CD4-positive, alpha-beta T cell (primary cell): ENCODE measurements around the gene LAMA3. TPM values are rescaled to one million over a fixed set of nuclear protein-coding genes. Genes with fewer than 3 reads are reported as not detected.

Experiments used
- ATAC-seq: fragments of 200-7000 bp; cut with Tn5 transposase; one replicate; pipeline ENCODE4 v1.10.0; 2022; ENCODE audit warnings: mild to moderate bottlenecking; ENCODE audit not compliant: poor library complexity
- CTCF ChIA-PET: fragments of 350-600 bp; sonication (Branson Sonifier 250); formaldehyde crosslinking; loops from one replicate; lab custom pipeline; 2021; ENCODE audit warnings: antibody characterized with exemption, inconsistent platforms; lab: Charles Lee
- POLR2A ChIA-PET: fragments of 350-600 bp; sonication (Branson Sonifier 250); formaldehyde crosslinking; loops from one replicate; lab custom pipeline; 2021; ENCODE audit warnings: antibody characterized with exemption, inconsistent platforms; lab: Charles Lee
- DNase-seq, 14 experiments: peaks; one replicate each; pipeline ENCODE4 v3.0.0-alpha.2; 2013 to 2020; ENCODE audit warnings: mixed read lengths in 2 of 14
- H3K27ac ChIP-seq, 2 donors: one replicate each; pipeline versions ENCODE4 v1.5.1 to v1.7.0; 2013; ENCODE audit warnings: low read length in 2 of 2, low read depth in 1 of 2, mild to moderate bottlenecking in 1 of 2
- H3K27me3 ChIP-seq, 2 experiments: 1 replicate in 1 of 2; 2 replicates in 1 of 2; pipeline versions ENCODE4 v1.6.1 to v1.7.0; 2013; ENCODE audit warnings: low read length in 2 of 2, control low read depth in 1 of 2, mild to moderate bottlenecking in 1 of 2, moderate library complexity in 1 of 2; ENCODE audit not compliant: insufficient read depth in 2 of 2, control insufficient read depth in 1 of 2
- H3K36me3 ChIP-seq: one replicate; pipeline ENCODE4 v1.6.1; 2013; ENCODE audit warnings: low read length, control low read depth; ENCODE audit not compliant: insufficient read depth
- H3K4me1 ChIP-seq: one replicate; pipeline ENCODE4 v1.6.1; 2013; ENCODE audit warnings: low read length, control low read depth; ENCODE audit not compliant: insufficient read depth
- H3K4me3 ChIP-seq: one replicate; pipeline ENCODE4 v1.5.1; 2013; ENCODE audit warnings: mild to moderate bottlenecking, low read length, moderate library complexity
- H3K9me3 ChIP-seq, 2 experiments: 1 replicate in 1 of 2; 2 replicates in 1 of 2; pipeline versions ENCODE4 v1.6.1 to v1.7.0; 2013; ENCODE audit warnings: low read length in 2 of 2, mild to moderate bottlenecking in 2 of 2, control low read depth in 1 of 2, moderate library complexity in 1 of 2; ENCODE audit not compliant: control insufficient read depth in 1 of 2, insufficient read depth in 1 of 2
- H3K27ac Mint-ChIP-seq: one replicate; pipeline ENCODE4 v1.8.0; 2020; ENCODE audit warnings: mixed read lengths
- H3K27me3 Mint-ChIP-seq: one replicate; pipeline ENCODE4 v1.8.0; 2021; ENCODE audit warnings: mixed read lengths
- H3K36me3 Mint-ChIP-seq: one replicate; pipeline ENCODE4 v1.8.0; 2021; ENCODE audit warnings: low read depth, mixed read lengths
- H3K4me1 Mint-ChIP-seq: one replicate; pipeline ENCODE4 v1.8.0; 2021; ENCODE audit warnings: low read depth, mixed read lengths
- H3K4me3 Mint-ChIP-seq: one replicate; pipeline ENCODE4 v1.8.0; 2020; ENCODE audit warnings: mild to moderate bottlenecking, mixed read lengths
- H3K9me3 Mint-ChIP-seq: one replicate; pipeline ENCODE4 v1.8.0; 2020; ENCODE audit warnings: mixed read lengths
- intact Hi-C, 2 experiments: fragments of 100-400 bp; cut with DNase I in 1 of 2; cut with micrococcal nuclease in 1 of 2; formaldehyde crosslinking; loops; one replicate each; pipeline versions ENCODE4 v1.15.1 to v1.9.0; 2023 to 2025; cut with DNase I, micrococcal nuclease
- total RNA-seq, 174 experiments: library from RNA in 2 of 174; stranded (reverse) in 2 of 174; gene quantifications; one replicate each; pipeline ENCODE4 v1.2.3 and lab custom pipeline; 2021 to 2026
- TF ChIP-seq, protein P1 (sequence below): fragments of 200-600 bp; IDR thresholded peaks from one replicate; pipeline ENCODE4 v1.8.0; 2022; ENCODE audit warnings: antibody characterized with exemption, mild to moderate bottlenecking

Gene LAMA3
- total RNA-seq, 2 experiments from 2014 or later, result 0.19 TPM; not detected in 1

DNA sequence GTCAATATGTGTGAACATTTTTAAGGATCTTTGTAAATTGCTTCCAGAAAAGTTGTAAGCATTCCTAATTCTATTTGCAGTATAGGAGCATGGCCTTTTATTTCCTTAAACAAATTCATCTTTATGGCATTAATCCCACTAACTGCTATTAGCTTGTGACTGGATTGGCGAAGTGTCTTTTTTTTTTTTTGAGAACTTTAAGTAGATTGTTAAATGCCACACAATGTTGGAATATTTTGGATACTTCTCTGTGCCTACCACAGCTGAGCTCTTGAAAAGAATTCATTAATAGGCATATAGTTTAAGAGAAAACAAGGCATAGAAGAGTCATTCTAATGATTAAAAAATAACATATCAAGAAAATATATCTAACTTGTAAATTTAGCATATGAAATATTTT is 129.7 kb downstream of the LAMA3 start:
- ATAC-seq (no peak), DNase-seq (no peak)
- Histone ChIP-seq H3K36me3 (no peaks in the 10 kb centered on the region), H3K4me3 (no peak overlapping the region), H3K27me3 (no peaks in the 10 kb centered on the region), H3K27ac (no peak overlapping the region), H3K4me1 (no peaks in the 10 kb centered on the region), H3K9me3 (no peaks in the 10 kb centered on the region)
- Mint-ChIP-seq H3K4me1 (no peaks in the 10 kb centered on the region), H3K4me3 (no peak overlapping the region), H3K27ac (no peak overlapping the region), H3K27me3 (no peaks in the 10 kb centered on the region), H3K36me3 (no peaks in the 10 kb centered on the region), H3K9me3 (no peaks in the 10 kb centered on the region)
- intact Hi-C loops, result no loop called here
- ChIA-PET POLR2A (no interaction called here), CTCF (no interaction called here)
- TF ChIP-seq, protein P1, sequence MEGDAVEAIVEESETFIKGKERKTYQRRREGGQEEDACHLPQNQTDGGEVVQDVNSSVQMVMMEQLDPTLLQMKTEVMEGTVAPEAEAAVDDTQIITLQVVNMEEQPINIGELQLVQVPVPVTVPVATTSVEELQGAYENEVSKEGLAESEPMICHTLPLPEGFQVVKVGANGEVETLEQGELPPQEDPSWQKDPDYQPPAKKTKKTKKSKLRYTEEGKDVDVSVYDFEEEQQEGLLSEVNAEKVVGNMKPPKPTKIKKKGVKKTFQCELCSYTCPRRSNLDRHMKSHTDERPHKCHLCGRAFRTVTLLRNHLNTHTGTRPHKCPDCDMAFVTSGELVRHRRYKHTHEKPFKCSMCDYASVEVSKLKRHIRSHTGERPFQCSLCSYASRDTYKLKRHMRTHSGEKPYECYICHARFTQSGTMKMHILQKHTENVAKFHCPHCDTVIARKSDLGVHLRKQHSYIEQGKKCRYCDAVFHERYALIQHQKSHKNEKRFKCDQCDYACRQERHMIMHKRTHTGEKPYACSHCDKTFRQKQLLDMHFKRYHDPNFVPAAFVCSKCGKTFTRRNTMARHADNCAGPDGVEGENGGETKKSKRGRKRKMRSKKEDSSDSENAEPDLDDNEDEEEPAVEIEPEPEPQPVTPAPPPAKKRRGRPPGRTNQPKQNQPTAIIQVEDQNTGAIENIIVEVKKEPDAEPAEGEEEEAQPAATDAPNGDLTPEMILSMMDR, result no peak

DNA sequence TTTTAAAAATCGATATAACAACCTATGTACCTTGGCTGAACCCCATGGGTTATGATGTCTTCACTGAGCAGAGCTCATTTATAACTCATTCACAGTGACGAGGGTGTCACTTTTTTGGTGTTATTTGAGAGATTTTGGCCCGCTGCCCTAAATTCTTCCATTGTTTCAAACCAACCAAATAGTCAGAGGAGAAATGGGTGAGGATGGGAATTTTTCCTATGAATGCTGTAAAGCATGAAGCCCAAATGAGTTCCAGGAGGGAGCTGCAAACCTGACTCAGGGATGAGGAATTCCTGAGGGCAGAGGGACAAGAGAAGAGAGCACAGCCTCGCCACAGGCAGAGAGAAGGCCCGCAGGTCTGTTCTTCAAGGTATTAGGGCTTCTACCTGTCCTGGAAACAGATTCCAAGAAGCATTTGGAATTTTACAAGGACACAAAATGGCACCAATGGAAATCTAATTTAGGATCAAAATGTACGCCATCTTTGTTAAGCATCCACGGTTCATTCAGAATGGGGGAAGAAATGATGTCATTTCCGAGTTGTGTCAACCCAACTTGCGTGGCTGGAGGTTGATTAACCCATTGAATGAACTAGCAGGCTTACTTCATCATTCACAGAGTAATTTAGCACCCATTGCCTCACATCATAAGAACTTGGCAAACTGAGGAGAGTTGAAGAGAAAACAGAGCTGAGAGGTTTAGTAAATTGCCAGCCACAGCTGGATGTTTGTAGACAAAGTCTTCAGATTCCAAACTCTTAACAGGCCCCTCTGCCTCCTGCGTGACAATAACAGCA is 133.5 kb downstream of the LAMA3 start:
- Mint-ChIP-seq H3K9me3 (no peaks in the 10 kb centered on the region), H3K4me3 (no peak overlapping the region), H3K36me3 (no peaks in the 10 kb centered on the region), H3K27me3 (no peaks in the 10 kb centered on the region), H3K4me1 (peaks cover 19% of the 10 kb centered on the region), H3K27ac (no peak overlapping the region)
- H3K27me3 ChIP-seq, result no peaks in the 10 kb centered on the region
- no peaks in the 10 kb centered on the region for H3K36me3 ChIP-seq
- ChIA-PET CTCF (no interaction called here), POLR2A (no interaction called here)
- H3K27ac ChIP-seq, result no peak overlapping the region
- H3K4me1 ChIP-seq, result peaks cover 11% of the 10 kb centered on the region
- ATAC-seq (no peak), DNase-seq (no peak)
- H3K4me3 ChIP-seq, result no peak overlapping the region
- TF ChIP-seq, protein P1, result no peak
- intact Hi-C loops, result loop anchor here in 1 of 2 experiments (5.0 kb wide), 2 partner anchors 180 to 295 kb away; no protein-coding TSS in a partner anchor
- no peaks in the 10 kb centered on the region for H3K9me3 ChIP-seq

DNA sequence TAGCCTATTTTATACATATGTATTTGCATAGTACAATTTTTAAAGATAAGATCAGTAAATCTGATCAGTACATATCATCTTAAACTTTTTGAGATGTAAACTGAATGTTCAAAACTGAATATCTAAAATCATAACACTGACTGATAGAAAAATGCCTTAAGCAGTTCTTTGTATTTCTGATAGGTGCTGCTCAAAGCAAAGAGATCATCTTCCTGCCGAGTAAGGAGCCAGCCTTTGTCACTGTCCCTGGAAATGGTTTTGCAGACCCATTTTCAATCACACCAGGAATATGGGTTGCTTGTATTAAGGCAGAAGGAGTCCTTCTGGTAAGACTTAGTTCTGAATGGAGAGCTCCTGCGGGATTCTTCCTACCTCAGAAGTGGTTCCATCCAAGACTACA is 135.0 kb downstream of the LAMA3 start:
- ChIA-PET POLR2A (no interaction called here), CTCF (interaction anchor here (1.5 to 1.6 kb wide), 2 partner anchors 94 to 295 kb away, joined by 4 to 7 read pairs; no protein-coding TSS in a partner anchor)
- ATAC-seq (no peak), DNase-seq (peak in 3 of 14 experiments; percentile 22 to 37 (median 31))
- Mint-ChIP-seq H3K36me3 (no peaks in the 10 kb centered on the region), H3K4me3 (no peak overlapping the region), H3K4me1 (peaks cover 33% of the 10 kb centered on the region), H3K9me3 (no peaks in the 10 kb centered on the region), H3K27me3 (no peaks in the 10 kb centered on the region), H3K27ac (no peak overlapping the region)
- H3K27me3 ChIP-seq, result no peaks in the 10 kb centered on the region
- H3K4me1 ChIP-seq, result peaks cover 15% of the 10 kb centered on the region
- no peaks in the 10 kb centered on the region for H3K9me3 ChIP-seq
- intact Hi-C loops, result loop anchor here (1.0 to 5.0 kb wide), 4 partner anchors 94 to 295 kb away; no protein-coding TSS in a partner anchor
- TF ChIP-seq, protein P1, result no peak
- no peak overlapping the region for H3K4me3 ChIP-seq
- no peak overlapping the region for H3K27ac ChIP-seq
- H3K36me3 ChIP-seq, result no peaks in the 10 kb centered on the region
